OCI-LY3 (cell line): ENCODE results near the gene MUC5B.

Experiments
- EZH2phosphoT487 ChIP-seq: fragments of 200-600 bp; shearing (Covaris generic); IDR thresholded peaks from 2 replicates; pipeline ENCODE4 v1.6.1; 2018; ENCODE audit warnings: antibody characterized with exemption, mixed run types, low read depth
- TF ChIP-seq, protein P1 (sequence below): fragments of 200-600, 300-600 bp; sonication (generic); IDR thresholded peaks from 2 replicates; pipeline ENCODE4 v1.5.1; 2014; ENCODE audit warnings: antibody characterized with exemption, low read length, low read depth

DNA sequence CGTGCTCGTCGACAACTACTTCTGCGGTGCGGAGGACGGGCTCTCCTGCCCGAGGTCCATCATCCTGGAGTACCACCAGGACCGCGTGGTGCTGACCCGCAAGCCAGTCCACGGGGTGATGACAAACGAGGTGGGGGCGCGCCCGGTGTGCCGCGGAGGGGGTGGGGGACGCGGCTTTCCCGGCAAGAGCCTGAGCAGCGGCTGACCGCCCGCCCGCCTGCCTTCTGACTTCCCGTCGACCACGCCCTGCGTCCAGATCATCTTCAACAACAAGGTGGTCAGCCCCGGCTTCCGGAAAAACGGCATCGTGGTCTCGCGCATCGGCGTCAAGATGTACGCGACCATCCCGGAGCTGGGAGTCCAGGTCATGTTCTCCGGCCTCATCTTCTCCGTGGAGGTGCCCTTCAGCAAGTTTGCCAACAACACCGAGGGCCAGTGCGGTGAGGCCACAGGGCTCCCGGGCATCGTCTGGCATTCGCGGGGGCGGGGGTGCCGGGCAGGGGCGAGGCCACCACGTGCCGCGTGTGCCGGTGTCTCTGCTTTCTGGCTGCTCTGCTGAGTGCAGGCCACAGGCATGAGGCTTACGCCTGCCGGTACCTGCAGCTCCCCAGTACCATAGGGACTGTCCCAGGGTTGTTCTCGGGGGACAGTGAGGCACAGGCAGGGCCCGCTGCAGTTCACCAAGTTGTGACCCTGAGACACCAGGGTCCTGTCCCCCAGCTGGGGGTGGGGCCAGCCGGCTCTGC is 28.5 kb upstream of the MUC5B start:
- TF ChIP-seq, protein P1, sequence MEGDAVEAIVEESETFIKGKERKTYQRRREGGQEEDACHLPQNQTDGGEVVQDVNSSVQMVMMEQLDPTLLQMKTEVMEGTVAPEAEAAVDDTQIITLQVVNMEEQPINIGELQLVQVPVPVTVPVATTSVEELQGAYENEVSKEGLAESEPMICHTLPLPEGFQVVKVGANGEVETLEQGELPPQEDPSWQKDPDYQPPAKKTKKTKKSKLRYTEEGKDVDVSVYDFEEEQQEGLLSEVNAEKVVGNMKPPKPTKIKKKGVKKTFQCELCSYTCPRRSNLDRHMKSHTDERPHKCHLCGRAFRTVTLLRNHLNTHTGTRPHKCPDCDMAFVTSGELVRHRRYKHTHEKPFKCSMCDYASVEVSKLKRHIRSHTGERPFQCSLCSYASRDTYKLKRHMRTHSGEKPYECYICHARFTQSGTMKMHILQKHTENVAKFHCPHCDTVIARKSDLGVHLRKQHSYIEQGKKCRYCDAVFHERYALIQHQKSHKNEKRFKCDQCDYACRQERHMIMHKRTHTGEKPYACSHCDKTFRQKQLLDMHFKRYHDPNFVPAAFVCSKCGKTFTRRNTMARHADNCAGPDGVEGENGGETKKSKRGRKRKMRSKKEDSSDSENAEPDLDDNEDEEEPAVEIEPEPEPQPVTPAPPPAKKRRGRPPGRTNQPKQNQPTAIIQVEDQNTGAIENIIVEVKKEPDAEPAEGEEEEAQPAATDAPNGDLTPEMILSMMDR, result no peak
- TF ChIP-seq EZH2phosphoT487, result no peak
